ENCODE results near the gene GMPPA. TPM values are rescaled to one million over a fixed set of nuclear protein-coding genes. Genes with fewer than 3 reads are reported as not detected.

Gene GMPPA
- total and polyA plus RNA-seq, 9 of the 15 experiments (the other 6 are each of a cell fraction or from before 2014, with no cell fraction given), result 7.0 to 101 (median 66.7) TPM

DNA sequence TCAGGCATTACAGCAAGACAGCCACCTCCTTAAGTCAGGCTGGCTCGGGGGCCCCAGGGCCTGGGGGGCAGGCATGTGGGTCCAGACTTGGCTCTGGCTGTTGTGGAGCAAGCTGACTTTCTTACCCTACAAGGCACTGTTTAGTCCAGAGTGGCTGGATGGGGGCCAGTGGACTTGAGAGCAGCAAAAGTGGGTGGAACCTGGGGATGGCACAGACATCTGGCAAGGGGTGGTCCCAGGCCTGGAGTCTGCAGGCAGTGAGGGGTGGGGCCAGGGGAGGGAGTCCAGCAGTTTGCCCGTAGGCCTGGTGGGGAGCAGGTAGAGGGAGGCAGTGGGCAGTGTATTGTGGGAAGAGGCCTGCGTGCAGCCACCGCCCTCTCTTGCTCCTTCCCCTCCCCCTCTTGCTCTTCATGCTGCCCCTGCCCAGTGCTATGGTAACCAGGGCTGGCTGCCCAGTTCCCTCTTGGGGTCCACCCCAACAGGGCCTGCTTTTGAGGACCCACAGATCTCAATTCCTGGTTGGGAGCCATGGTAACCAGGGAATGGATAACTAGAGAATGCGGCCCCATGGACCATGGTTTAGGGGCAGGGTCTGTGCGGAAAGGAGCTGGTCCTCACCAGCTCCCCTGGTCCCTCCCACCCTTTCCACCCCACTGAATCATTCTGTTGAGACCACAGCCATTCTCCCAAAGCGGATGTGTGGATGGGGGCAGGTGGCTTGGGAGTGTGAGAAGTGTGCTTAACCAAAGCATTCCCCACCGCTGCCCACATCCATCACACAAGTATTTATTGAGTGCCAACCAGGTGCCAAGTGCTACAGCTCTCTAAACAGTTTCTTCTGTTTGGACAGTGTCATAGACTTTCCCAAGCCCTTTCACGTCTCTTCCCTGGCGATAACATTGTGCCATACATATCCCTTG, 44.8 kb upstream of the GMPPA start:
- BruUV-seq (replicated peaks), result no TSS peak
- Histone ChIP-seq H3K27ac (ENCODE audit: extremely low read depth, low read depth, low read length) (no peak overlapping the region), H3K27me3 (ENCODE audit: control insufficient read depth in 2 of 2, insufficient read depth in 2 of 2, low read length in 2 of 2) (no peaks in the 10 kb centered on the region), H3K4me2 (ENCODE audit: insufficient read depth, low read length) (no peak overlapping the region), H3K36me3 (ENCODE audit: control insufficient read depth, insufficient read depth, low read length) (no peaks in the 10 kb centered on the region), H3K4me1 (replicated peaks in 1 of 2; ENCODE audit: control insufficient read depth in 2 of 2, insufficient read depth in 2 of 2, low read length in 2 of 2) (peaks cover 12 to 17% of the 10 kb centered on the region in 2 experiments; a peak in 4 of 5 replicates), H3K9me3 (replicated peaks; ENCODE audit: control insufficient read depth, insufficient read depth, low read depth, low read length) (no peaks in the 10 kb centered on the region), H3K9ac (ENCODE audit: insufficient read depth in 1 of 2, low read depth in 2 of 2, low read length in 2 of 2) (peak overlapping the region in 1 of 2 experiments; percentile 76; a peak in 2 of 4 replicates), H3K79me2 (ENCODE audit: control insufficient read depth, insufficient read depth, low read length) (no peaks in the 10 kb centered on the region), H2AFZ (ENCODE audit: low read depth, low read length) (no peak overlapping the region), H3K9me1 (ENCODE audit: control insufficient read depth, insufficient read depth, low read length) (no peaks in the 10 kb centered on the region), H4K20me1 (replicated peaks; ENCODE audit: control insufficient read depth, insufficient read depth, low read length) (no peaks in the 10 kb centered on the region), H3K4me3 (no peak overlapping the region)
- ATAC-seq (no peak), FAIRE-seq (no peak), DNase-seq (ENCODE audit: extremely low read depth in 1 of 4, low spot score in 3 of 4) (no peak)
- intact Hi-C loops (cut with micrococcal nuclease), result no loop called here
- 81% methylated on average over 4 of the region's 10 CpGs for WGBS (ENCODE audit: insufficient coverage, low coverage, missing lambda C conversion rate)
- in situ Hi-C loops (cut with MboI), result no loop called here
- ChIA-PET CTCF (ENCODE audit: low intra/inter-chr PET ratio) (no interaction called here), POLR2A (no interaction called here)
- TF ChIP-seq ZNF431 (CRISPR knock-in tag; IDR thresholded peaks at IDR 0.05) (no peak), PML (IDR thresholded peaks at IDR 0.05; ENCODE audit: low read length) (no peak), CEBPG (CRISPR knock-in tag; IDR thresholded peaks at IDR 0.05) (no peak), CEBPG (tag; conservative IDR thresholded peaks at IDR 0.05 in 1 of 2, IDR thresholded peaks at IDR 0.05 in 1 of 2) (no peak), HOXB6 (CRISPR knock-in tag; IDR thresholded peaks at IDR 0.05; ENCODE audit: borderline replicate concordance) (no peak), ADNP (tag; IDR thresholded peaks at IDR 0.05) (no peak), TARDBP (IDR thresholded peaks at IDR 0.05) (no peak), HLTF (IDR thresholded peaks at IDR 0.05) (no peak), ZNF217 (CRISPR knock-in tag; IDR thresholded peaks at IDR 0.05) (no peak), U2AF2 (optimal IDR thresholded peaks at IDR 0.05; ENCODE audit: low read depth, low read length) (no peak), JUNB (CRISPR knock-in tag; conservative IDR thresholded peaks at IDR 0.05) (no peak), SP2 (IDR thresholded peaks at IDR 0.05; ENCODE audit: extremely low read depth, low read depth, low read length, poor library complexity, severe bottlenecking) (no peak), ZSCAN29 (IDR thresholded peaks at IDR 0.05) (no peak), ZNF12 (CRISPR knock-in tag; IDR thresholded peaks at IDR 0.05) (no peak)
- TF ChIP-seq, protein P1, sequence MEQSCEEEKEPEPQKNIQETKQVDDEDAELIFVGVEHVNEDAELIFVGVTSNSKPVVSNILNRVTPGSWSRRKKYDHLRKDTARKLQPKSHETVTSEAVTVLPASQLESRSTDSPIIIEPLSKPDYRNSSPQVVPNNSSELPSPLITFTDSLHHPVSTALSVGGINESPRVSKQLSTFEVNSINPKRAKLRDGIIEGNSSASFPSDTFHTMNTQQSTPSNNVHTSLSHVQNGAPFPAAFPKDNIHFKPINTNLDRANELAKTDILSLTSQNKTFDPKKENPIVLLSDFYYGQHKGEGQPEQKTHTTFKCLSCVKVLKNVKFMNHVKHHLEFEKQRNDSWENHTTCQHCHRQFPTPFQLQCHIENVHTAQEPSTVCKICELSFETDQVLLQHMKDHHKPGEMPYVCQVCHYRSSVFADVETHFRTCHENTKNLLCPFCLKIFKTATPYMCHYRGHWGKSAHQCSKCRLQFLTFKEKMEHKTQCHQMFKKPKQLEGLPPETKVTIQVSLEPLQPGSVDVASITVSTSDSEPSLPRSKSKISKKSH (CRISPR knock-in tag; IDR thresholded peaks at IDR 0.05), result no peak
- TF ChIP-seq, protein P2, sequence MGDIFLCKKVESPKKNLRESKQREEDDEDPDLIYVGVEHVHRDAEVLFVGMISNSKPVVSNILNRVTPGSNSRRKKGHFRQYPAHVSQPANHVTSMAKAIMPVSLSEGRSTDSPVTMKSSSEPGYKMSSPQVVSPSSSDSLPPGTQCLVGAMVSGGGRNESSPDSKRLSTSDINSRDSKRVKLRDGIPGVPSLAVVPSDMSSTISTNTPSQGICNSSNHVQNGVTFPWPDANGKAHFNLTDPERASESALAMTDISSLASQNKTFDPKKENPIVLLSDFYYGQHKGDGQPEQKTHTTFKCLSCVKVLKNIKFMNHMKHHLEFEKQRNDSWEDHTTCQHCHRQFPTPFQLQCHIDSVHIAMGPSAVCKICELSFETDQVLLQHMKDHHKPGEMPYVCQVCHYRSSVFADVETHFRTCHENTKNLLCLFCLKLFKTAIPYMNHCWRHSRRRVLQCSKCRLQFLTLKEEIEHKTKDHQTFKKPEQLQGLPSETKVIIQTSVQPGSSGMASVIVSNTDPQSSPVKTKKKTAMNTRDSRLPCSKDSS (IDR thresholded peaks at IDR 0.05; ENCODE audit: low read depth, partially characterized antibody), result no peak
- TF ChIP-seq, protein P3, sequence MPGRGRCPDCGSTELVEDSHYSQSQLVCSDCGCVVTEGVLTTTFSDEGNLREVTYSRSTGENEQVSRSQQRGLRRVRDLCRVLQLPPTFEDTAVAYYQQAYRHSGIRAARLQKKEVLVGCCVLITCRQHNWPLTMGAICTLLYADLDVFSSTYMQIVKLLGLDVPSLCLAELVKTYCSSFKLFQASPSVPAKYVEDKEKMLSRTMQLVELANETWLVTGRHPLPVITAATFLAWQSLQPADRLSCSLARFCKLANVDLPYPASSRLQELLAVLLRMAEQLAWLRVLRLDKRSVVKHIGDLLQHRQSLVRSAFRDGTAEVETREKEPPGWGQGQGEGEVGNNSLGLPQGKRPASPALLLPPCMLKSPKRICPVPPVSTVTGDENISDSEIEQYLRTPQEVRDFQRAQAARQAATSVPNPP (IDR thresholded peaks at IDR 0.05; ENCODE audit: borderline replicate concordance, insufficient read depth, insufficient read length), result no peak
- TF ChIP-seq, protein P4, sequence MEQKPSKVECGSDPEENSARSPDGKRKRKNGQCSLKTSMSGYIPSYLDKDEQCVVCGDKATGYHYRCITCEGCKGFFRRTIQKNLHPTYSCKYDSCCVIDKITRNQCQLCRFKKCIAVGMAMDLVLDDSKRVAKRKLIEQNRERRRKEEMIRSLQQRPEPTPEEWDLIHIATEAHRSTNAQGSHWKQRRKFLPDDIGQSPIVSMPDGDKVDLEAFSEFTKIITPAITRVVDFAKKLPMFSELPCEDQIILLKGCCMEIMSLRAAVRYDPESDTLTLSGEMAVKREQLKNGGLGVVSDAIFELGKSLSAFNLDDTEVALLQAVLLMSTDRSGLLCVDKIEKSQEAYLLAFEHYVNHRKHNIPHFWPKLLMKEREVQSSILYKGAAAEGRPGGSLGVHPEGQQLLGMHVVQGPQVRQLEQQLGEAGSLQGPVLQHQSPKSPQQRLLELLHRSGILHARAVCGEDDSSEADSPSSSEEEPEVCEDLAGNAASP (IDR thresholded peaks at IDR 0.05), result no peak

All from K562 (cell line).